GM18498 (cell line): ENCODE measurements around the gene ZCCHC7.
A peak's percentile ranks its signal among the peaks of the same experiment; 100 is the strongest.

Source experiments
- ATAC-seq: cut with Tn5 transposase; IDR thresholded peaks from one replicate; pipeline ENCODE4 v1.9.1; 2021; ENCODE audit warnings: mild to moderate bottlenecking, moderate library complexity; ENCODE audit not compliant: unreplicated experiment

Gene ZCCHC7

DNA sequence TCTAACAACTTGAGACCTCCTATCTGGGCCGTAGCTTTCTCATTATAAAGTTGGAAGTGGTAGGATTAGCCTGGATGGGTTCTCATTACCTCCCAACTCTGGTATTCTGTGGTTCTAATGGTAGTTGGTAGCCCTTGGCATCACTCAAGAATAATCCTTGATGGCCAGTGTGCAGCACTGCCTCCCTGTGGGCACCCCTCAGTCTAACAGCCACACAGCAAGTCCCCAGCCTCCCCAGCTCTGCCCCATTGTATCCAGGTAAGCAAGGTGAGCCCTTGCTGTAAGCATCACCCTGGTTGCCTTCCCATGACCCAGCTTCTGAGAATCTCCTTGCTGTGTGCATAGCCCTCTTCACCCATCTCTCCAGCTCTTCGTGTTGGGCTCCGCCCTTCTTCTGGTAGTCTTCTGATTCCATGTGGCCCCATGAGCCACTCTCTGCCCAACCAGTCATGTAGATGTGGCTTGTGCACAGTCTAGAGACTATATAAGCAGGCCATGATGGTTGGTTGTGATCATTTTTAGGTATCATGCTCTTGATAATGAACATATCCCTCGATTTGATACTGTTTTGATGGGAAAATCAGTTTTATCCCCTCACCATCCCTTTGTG lies 244.5 kb downstream of the ZCCHC7 start:
- ATAC-seq, result no peak

DNA sequence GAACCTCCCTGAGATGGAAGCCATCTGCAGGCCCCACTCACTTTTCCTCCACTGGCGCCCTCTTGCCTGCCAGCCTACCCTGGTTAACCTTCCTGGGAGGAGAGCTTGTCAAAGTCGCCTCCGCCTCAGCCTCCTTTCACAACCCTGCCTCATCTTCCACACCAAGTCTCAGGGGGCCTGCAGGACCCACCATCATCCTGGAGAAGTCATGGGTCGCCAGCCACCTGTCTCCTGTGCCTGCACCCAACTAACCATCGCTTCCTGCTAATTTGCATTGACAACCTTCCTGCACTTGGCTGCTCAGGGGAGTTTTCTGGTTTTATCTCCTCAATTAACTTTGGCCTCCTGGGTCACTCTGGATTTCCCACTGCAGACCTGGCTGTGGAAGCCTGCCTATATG lies 249.3 kb downstream of the ZCCHC7 start:
- ATAC-seq, result peak; percentile 37

GRCh38 chr9:37370282-37370681 lies 249.9 kb downstream of the ZCCHC7 start:
- ATAC-seq, result no peak

- ATAC-seq, result peak; percentile 82
These were observed 250.7 kb downstream of the ZCCHC7 start for GRCh38 chr9:37370968-37371563.

GRCh38 chr9:37371565-37372464 lies 251.4 kb downstream of the ZCCHC7 start:
- peak; percentile 4 for ATAC-seq

DNA sequence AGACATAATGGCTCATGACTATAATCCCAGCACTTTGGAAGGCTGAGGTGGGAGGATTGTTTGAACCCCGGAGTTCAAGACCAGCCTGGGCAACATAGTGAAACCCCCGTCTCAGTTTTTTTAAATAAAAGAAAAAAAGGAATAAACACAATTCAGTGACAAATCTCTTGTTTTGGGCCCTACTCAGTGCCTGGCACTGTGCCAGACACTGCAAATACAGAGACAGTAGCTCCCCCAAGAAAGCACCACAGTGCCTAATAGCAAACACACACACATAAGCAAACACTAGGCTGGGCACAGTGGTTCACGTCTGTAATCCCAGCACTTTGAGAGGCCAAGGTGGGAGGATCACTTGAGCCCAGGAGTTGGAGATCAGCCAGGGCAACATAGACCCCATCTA lies 252.5 kb downstream of the ZCCHC7 start:
- ATAC-seq, result no peak

DNA sequence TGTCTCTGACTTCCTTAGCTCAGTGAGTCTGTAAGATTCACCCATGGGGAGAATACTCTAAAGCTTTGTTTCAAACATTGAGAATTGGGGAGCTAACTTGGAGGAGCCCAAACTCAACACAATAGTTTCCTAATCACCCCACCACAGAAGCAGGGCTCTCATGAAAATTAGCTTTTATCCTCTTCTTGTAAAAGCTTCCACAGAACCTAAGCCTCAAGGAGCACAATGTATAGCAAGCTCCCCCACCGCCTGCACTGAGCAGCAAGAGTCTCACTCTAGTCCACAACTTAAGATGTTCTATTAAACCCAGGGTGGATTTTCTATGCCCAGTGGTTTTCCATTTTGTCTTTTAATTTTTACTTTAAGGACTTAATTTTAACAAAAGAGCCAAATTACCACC lies 253.2 kb downstream of the ZCCHC7 start:
- ATAC-seq, result no peak

DNA sequence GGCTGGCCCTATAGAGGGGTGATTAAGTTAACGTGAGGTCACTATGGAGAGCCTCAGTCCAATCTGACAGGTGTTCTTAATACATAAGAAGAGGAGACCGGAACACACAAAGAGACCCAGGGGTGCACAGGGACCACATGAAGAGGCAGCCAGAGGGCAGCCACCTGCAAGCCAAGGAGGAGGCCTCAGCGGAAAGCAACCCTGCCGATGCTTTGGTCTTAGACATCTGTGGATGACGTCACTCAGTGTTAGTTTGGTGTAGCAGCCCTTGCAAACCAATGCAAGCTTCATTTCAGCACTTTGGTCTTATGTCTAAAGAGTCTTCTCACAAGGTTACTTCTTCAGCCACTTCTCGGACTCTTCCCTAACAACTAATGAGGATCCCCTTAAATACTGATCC lies 254.5 kb downstream of the ZCCHC7 start:
- ATAC-seq, result no peak

DNA sequence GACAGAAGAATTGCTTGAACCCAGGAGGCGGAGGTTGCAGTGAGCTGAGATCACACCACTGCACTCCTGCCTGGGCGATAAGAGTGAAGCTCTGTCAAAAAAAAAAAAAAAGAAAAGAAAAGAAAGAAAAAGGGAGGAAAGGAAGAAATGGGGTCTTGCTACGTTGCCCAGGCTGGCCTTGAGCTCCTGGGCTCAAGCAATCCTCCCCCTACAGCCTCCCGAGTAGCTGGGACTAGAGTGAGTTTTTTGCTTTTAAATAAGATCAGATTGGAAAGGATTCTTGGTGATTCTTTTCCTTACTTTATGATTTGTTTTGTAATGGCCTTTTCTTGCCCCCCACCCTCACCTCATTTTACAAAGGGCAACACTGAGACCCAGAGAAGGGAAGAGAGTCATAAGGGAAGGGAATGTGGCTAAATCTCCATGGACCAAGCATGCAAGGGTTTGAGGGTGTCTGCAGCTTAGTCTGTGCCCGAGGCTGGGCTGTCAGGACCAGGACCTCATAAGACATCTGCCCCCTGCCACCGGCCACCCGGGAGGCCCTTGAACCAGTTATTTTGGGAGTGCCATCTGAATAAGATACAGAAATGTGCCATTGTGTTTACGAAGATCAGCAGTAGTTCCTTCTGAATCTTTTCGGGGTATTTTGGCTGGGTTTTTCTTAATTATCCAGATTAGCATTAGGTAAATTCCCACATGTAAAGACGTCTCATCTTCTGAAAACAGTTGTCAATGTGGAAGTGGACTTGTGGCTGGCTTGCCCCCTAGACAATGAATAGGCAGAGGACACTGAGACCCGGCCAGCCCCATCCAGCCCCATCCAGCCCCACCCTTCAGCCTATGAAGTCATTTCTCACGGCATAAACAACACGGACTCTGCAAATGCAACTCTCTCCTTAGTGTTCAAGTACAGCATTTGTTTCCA lies 257.6 kb downstream of the ZCCHC7 start:
- ATAC-seq, result no peak

DNA sequence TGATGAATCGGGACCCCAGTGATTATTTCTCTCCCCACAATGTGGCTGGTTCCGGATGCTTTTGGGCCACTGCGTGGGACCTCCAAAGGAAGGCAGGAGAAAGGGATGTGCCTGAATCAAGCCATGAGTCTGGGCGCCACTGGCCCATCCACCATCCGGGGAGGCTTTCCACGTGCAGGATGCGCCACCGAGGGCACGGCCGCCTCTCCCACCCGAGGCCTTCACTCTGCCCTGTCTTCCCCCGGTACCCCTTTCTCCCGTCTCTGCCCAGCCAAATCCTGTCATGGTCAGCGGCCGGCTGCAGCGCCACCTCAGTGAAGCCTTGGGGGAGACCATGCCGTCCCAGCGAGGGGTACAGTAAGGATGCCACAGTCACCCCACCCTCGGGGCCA lies 258.2 kb downstream of the ZCCHC7 start:
- ATAC-seq, result no peak

- ATAC-seq, result no peak
These were observed 259.5 kb downstream of the ZCCHC7 start for GRCh38 chr9:37379835-37380234.

- no peak for ATAC-seq
These were observed 260.2 kb downstream of the ZCCHC7 start for GRCh38 chr9:37380570-37380969.

DNA sequence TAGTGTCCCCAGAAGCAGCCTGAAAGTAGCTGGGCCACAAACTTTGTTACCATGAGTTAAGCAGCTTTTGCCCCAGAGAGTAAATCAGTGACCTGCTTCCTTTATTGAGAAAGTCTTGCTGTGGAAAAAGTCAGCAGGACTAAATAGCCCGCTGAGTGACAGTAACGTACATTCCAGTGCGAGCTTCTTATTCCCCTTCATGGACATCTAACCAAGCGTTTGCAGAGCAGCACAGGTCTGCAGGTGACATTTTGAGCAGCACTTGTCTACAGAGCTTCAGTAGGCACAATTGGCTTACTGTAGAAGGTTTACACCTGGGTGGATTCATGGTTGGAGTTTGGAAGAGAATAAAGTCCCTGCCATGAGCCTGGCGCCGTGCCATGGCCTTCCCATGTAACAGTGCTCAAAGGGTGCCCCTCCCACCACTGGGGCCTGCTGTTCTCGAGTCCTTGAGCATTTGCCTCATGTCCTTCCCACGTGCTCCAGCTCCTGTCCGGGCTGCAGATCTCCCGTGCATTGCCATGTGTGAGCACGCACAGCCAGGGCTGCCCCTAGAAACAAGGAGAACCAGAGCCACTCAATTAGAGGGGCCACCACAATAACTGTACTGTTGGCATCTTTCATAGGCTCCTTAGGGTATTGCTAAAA lies 260.8 kb downstream of the ZCCHC7 start:
- ATAC-seq, result no peak

DNA sequence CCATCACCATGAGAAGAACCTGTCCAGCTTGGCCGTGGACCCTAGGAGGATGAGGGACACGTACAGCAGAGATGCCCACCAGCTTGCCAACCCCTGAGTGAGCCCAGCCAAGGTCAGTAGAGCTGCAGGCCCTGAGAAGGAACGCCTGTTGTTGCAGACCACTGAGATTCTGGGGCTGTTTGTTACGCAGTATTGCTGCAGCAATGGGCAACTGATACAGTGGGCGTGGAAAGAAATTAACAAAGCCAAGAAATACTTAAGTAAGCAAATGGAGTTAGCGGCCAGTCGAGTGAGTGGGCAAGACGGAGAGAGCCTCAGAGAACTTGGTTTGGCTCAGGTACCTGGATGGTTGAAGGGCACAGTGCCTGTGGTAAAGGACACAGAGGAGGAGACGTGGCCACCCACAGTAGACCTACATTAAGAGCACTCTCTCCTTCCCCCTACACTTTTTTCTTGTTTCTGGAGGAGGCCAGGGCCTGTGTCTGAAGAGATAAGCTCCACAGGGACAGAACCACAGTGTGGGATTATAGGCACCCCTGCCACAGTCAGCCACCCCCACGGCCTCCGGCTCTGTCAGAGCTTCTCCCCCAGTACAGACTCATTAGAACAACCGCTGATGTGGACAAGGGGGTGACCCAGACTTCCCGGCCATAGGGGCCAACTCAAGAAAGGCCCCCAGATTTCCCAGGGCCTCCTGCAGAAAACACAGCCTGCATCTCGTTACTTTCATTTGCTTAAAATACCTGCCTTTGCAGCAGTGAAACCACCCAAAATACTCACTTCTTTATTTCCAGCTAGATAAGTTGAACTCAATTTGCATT lies 262.0 kb downstream of the ZCCHC7 start:
- ATAC-seq, result peak; percentile 54

DNA sequence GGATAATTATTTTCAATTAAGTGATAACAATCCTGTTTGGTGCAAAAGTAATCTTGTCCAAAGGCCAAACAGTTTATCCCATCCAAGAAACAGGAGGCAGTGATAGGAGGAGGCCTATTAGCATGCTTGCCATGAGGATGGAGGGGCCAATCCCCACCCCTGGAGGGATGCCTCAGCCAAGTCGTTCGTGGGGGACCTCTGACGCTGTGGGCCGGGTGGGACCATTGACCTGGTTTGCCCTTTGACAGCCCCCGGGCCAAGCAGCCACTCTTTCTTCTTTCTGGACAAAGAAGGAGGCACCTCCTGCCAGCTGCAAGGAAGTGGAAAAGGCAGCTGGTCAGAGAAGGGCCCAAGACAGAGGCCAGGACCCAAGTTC lies 262.6 kb downstream of the ZCCHC7 start:
- ATAC-seq, result peak; percentile 31

GRCh38 chr9:37383393-37383792 lies 263.0 kb downstream of the ZCCHC7 start:
- ATAC-seq, result no peak

DNA sequence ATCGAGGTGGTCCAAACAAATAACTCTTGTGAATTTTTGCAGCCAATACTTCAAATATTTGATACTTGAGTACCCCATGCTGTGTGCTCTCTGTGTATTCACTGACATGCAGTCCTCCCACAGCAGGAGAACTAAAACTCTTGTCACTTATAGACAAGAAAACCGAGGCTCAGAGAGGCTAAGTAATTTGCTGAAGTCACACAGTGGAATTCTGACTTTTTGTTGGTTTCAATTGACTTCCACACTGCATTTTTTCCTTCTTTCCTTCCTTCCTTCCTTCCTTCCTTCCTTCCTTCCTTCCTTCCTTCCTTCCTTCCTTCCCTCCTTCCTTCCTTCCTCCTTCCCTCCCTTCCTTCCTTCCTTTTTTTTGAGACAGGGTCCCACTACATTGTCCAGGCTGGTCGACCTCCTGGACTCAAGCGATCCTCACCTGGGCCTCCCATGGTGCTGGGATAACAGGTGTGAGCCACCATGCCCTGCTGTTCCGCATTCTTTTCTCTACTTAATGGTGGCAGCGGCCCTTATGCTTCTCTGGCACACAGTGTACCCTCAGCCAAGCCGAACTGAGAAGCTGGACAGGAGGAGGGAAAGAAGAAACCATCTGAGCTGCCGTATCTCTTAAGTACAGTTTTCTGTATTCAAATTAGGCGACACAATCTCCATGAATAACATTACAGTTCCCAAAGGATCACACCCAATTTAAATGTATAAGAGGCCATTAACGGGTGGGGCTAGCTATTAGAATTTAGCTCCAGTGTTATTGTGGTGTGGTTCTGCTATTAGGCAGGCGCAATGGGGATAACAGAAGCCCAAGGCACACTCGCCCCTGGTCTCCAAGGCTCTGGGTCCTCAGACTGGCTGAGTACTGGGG lies 263.7 kb downstream of the ZCCHC7 start:
- no peak for ATAC-seq

- ATAC-seq, result no peak
These were observed 264.9 kb downstream of the ZCCHC7 start for GRCh38 chr9:37385286-37385685.

- ATAC-seq, result no peak
These were observed 266.6 kb downstream of the ZCCHC7 start for GRCh38 chr9:37386988-37387387.
